OCI-LY1 (cell line): ENCODE results near the gene RRAS.

Experiments used
- CTCF ChIP-seq: fragments of 200-600 bp; sonication (generic), shearing (Covaris generic); IDR thresholded peaks from 2 replicates; pipeline ENCODE4 v1.5.1; 2017; ENCODE audit warnings: mild to moderate bottlenecking, antibody characterized with exemption, low read length, moderate library complexity, mixed read lengths
- EZH2 ChIP-seq: fragments of 200-600 bp; sonication (generic), shearing (Covaris generic); IDR thresholded peaks from 2 replicates; pipeline ENCODE4 v1.8.0; 2017; ENCODE audit warnings: borderline replicate concordance, mixed run types, mild to moderate bottlenecking, antibody characterized with exemption, low read length, moderate library complexity, mixed read lengths

GRCh38 chr19:49590071-49590970 lies 49.6 kb downstream of the RRAS start:
- TF ChIP-seq CTCF (peak; percentile 13; the same call in 1 of the 2 replicates), EZH2 (no peak)
